Activated T-helper 2 cell treated with anti-CD3 and anti-CD28 coated beads, Interferon-gamma antibody, Interleukin-2, Interleukin-4, amounts not matched to agents 10 μg/mL and 5 μg/mL and 100 μg/mL, durations not matched to agents 14 hours and 24 hours and 36 hours (primary cell): ENCODE data around the gene PLEKHG2. TPM values are rescaled to one million over a fixed set of nuclear protein-coding genes. Genes with fewer than 3 reads are reported as not detected.
"Not testable (repeated sequence)": the region's sequence is repeated elsewhere in the genome, so short reads cannot be mapped to it uniquely, and the experiment has no call there.

Experiments
- DNase-seq: peaks from one replicate; pipeline ENCODE4 v3.0.0; 2021; ENCODE audit warnings: low spot score
- H3K27ac Mint-ChIP-seq: one replicate; pipeline ENCODE4 v1.8.0; 2021; ENCODE audit warnings: mixed read lengths
- H3K27me3 Mint-ChIP-seq: one replicate; pipeline ENCODE4 v1.8.0; 2021; ENCODE audit warnings: low read depth, mixed read lengths
- H3K36me3 Mint-ChIP-seq: one replicate; pipeline ENCODE4 v1.8.0; 2021; ENCODE audit warnings: low read depth, mixed read lengths
- H3K4me1 Mint-ChIP-seq: one replicate; pipeline ENCODE4 v1.8.0; 2021; ENCODE audit warnings: low read depth, mixed read lengths
- H3K4me3 Mint-ChIP-seq: one replicate; pipeline ENCODE4 v1.8.0; 2021; ENCODE audit warnings: low read depth, mild to moderate bottlenecking, moderate library complexity, mixed read lengths
- H3K9me3 Mint-ChIP-seq: one replicate; pipeline ENCODE4 v1.8.0; 2021; ENCODE audit warnings: mixed read lengths
- intact Hi-C: fragments of 100-400 bp; cut with micrococcal nuclease; formaldehyde crosslinking; loops from one replicate; pipeline ENCODE4 v1.15.1; 2023
- total RNA-seq: library from RNA; stranded (reverse); gene quantifications from 2 replicates; pipeline ENCODE4 v1.2.3, GENCODE V29; 2022

The PLEKHG2 gene
- total RNA-seq, 1 donor from 2014 or later, result 49.8 TPM

DNA sequence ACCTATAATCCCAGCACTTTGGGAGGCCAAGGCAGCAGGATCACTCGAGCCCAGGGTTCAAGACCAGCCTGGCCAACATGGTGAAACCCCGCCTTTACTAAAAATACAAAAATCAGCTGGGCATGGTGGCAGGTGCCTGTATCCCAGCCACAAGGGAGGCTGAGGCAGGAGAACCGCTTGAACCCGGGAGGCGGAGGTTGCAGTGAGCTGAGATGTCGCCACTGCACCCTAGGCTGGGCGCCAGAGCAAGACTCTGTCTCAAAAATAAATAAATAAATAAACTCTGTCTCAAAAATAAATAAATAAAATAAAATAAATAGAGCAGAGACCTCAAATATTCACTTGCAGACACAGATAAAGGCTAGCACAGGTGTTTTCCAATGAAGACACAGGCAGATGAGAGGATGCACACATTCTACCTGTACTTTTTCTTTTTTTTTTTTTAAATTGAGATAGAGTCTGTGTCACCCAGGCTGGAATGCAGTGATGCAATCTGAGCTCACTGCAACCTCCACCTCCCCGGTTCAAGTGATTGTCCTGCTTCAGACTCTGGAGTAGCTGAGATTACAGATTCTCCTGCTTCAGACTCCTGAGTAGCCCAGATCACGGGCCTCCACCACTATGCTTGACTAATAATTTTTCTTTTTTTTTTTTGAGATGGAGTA, 25.9 kb downstream of the PLEKHG2 start:
- peaks cover 29% of the 10 kb centered on the region for H3K4me1 Mint-ChIP-seq
- H3K36me3 Mint-ChIP-seq, result peaks cover 24% of the 10 kb centered on the region
- DNase-seq, result no peak
- no peaks in the 10 kb centered on the region for H3K27me3 Mint-ChIP-seq
- no peaks in the 10 kb centered on the region for H3K9me3 Mint-ChIP-seq
- intact Hi-C loops, result no loop called here
- no peak overlapping the region for H3K27ac Mint-ChIP-seq
- H3K4me3 Mint-ChIP-seq, result no peak overlapping the region

DNA sequence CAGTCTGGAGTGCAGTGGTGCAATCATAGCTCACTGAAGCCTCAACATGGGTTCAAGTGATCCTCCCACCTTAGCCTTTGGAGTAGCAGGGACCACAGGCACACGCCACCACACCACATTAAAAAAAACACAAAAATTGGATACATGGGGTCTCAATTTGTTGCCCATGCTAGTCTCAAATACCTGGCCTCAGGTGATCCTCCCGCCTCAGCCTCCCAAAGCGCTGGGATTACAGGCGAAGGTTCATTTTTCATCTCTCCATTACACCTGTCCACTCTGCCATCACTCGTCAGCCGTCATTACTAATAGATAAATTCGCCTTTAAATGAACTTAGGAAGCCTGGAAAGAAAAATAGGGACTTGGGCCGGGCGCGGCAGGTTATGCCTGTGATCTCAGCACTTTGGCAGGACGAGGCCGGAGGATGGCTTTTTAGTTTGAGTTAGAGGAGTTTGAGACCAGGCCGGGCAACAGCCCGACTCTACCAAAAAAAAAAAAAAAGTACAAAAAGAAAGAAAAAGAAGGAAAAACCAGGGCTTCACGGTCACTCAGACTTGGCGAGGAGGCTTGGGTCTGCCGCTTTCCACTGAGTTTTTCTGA, 32.2 kb downstream of the PLEKHG2 start:
- Mint-ChIP-seq H3K27ac (peak overlapping the region; percentile 94), H3K4me1 (peaks cover 35% of the 10 kb centered on the region), H3K36me3 (peaks cover 40% of the 10 kb centered on the region), H3K4me3 (peak overlapping the region; percentile 95), H3K27me3 (no peaks in the 10 kb centered on the region), H3K9me3 (no peaks in the 10 kb centered on the region)
- no peak for DNase-seq
- intact Hi-C loops, result loop anchor here (1.0 to 2.0 kb wide), 4 partner anchors 8 to 96 kb away; partner anchors contain the start of genes EID2 and TIMM50

DNA sequence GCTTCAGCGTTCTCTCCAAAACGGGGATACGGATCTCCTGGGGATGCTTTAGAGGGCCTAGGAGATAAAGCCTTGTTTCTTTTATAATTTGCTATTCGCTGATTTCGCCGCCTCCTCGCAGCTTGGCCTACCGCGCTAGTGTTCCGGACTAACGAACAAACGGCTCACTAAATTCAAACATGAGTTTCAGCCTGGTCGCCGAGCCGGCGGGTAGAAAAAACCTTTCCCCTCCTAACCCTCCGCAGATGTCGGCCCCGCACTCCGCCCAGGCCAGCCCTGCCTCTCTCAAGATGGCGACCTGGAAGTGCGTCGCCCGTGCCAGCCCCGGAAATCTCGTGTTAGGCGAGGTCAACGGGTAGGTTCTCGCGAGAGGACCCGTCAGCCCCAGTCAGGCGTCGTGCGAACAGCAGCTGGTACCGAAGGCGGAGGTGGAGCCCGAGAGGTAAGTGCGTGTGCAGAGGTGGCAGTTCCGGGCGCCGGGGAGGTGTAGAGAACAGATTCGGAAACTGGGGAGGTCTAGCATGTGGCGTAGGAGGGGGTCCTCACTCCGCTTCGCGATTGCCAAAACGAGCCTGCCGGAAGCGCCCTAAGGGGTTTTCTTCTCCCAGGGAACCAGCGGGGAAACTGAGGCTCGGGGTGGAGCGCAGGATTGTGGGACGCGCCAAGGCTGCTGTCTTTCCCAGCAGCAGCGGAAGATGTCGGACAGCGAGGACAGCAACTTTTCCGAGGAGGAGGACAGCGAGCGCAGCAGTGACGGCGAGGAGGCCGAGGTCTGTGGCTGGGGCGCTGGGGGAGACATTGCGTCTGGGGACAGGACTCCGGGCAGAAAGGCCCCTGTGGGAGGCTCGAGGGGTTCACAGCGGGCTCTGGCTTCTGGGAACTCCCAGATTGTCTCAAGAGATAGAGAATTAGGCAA, 33.0 kb downstream of the PLEKHG2 start, which contains the start of gene SUPT5H:
Gene SUPT5H (plus strand): TSS at position 387 of the 916 bp plus-strand sequence. CDS start 309 bp downstream, at position 696.
- Mint-ChIP-seq H3K27me3 (no peaks in the 10 kb centered on the region), H3K4me3 (peak within 1 kb of the TSS; percentile 95), H3K4me1 (peaks cover 34% of the 10 kb centered on the region), H3K9me3 (no peaks in the 10 kb centered on the region), H3K27ac (peak within 1 kb of the TSS; percentile 94), H3K36me3 (peaks cover 43% of the 10 kb centered on the region)
- intact Hi-C loops, result loop anchor here (1.0 to 2.0 kb wide), 4 partner anchors 9 to 95 kb away; partner anchors contain the start of genes EID2 and TIMM50
- DNase-seq, result peak; percentile 98

DNA sequence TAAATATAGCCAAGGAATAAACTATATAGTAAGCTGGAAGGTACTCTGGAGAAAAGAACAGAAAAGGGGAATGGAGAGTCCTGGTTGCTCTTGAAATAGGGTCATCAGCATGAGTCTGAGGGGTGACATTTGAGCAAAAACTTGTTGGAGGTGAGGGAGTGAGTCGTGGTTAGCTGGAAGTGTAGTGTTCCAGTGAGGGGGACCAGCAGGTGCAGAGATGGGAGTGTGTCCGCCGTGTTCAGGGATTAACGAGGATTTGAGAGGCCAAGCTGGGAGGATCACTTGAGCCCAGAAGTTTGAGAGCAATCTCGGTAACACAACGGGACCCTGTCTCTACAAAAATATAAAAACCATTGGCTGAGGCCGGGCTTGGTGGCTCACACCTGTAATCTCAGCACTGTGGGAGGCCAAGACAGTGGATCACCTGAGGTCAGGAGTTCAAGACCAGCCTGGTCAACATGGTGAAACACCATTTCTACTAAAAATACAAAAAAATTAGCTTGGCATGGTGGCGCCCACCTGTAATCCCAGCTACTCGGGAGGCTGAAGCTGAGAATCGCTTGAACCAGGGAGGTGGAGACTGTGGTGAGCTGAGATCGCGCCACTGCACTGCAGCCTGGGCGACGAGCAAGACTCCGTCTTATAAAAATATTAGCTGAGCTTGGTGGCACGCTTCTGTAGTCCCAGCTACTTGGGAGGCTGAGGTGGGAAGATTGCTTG, 34.1 kb downstream of the PLEKHG2 start:
- H3K27me3 Mint-ChIP-seq, result no peaks in the 10 kb centered on the region
- peaks cover 48% of the 10 kb centered on the region for H3K36me3 Mint-ChIP-seq
- DNase-seq, result no peak
- H3K9me3 Mint-ChIP-seq, result no peaks in the 10 kb centered on the region
- peak overlapping the region; percentile 94 for H3K27ac Mint-ChIP-seq
- H3K4me1 Mint-ChIP-seq, result peaks cover 35% of the 10 kb centered on the region
- intact Hi-C loops, result no loop called here
- H3K4me3 Mint-ChIP-seq, result peak overlapping the region; percentile 95

DNA sequence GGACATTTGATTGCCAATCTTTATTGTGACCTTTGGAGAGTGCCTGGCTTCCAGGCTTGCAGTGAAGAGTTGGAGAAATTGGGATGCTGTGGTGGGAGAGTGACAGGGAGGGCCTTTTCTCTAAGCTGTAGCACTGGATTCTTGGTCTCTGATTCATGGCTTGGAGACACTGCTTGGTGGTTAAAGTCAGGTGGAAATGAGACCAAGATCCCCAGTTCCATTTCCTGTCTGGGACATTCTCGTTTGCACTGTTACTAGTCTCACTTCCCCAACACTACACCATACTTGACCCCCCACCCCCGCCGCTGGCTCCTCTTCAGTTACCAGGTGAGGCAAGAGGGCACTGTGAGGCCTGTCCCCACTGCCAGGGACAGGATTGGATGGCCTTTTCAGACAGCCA, 35.8 kb downstream of the PLEKHG2 start:
- intact Hi-C loops, result no loop called here
- H3K9me3 Mint-ChIP-seq, result no peaks in the 10 kb centered on the region
- peak overlapping the region; percentile 95 for H3K4me3 Mint-ChIP-seq
- DNase-seq, result no peak
- H3K27ac Mint-ChIP-seq, result peak overlapping the region; percentile 90
- peaks cover 39% of the 10 kb centered on the region for H3K4me1 Mint-ChIP-seq
- no peaks in the 10 kb centered on the region for H3K27me3 Mint-ChIP-seq
- peaks cover 64% of the 10 kb centered on the region for H3K36me3 Mint-ChIP-seq

DNA sequence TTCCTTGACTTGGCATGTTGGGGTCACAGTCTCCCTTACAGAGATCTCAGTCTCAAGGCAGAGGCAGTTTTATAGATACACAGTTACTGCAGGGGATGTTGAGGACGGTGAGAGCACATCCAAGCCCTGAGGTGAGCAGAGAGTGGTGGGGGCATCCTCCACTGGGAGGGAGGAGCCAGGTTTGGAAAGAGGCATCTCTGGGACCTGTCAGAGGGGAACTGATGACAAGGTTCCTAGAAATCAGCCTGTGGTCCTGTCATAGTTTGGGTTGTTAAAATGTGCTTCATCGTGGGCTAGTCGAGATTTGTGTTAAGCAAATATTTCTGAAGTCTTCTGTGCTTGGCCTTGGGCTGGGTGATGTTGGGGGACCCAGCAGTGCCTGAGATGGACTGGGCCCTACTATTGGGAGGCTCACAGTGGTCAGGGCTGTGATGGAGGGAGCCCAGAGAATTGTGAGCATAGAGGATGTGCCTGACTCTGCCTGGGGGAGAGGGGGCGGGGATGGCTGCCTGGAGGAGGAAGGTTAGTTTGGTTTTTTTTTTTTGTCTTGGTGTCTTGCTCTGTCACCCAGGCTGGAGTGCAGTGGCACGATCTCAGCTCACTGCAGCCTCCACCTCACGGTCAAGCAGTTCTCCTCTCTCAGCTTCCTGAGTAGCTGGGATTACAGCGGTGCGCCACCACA, 36.8 kb downstream of the PLEKHG2 start:
- DNase-seq, result no peak
- Mint-ChIP-seq H3K36me3 (peaks cover 69% of the 10 kb centered on the region), H3K27ac (peak overlapping the region; percentile 92), H3K4me3 (peak overlapping the region; percentile 65), H3K4me1 (peaks cover 39% of the 10 kb centered on the region), H3K9me3 (no peaks in the 10 kb centered on the region), H3K27me3 (no peaks in the 10 kb centered on the region)
- intact Hi-C loops, result no loop called here

DNA sequence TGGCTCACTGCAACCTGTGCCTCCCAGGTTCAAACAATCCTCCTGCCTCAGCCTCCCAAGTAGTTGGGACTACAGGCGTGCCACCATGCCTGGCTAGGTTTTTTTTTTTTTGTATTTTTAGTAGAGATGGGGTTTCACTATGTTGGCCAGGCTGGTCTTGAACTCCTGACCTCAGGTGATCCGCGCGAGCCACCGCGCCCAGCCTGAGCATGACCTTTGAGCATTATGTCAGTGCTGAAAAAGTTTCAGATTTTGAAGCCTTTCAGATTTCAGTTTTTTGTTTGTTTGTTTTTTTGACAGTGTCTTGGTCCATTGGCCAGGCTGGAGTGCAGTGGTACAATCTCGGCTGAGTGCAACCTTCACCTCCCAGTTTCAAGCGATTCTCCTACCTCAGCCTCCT, 38.8 kb downstream of the PLEKHG2 start:
- intact Hi-C loops, H3K9me3 Mint-ChIP-seq, H3K27me3 Mint-ChIP-seq, DNase-seq, H3K27ac Mint-ChIP-seq, H3K4me3 Mint-ChIP-seq: not testable (repeated sequence)
- peaks cover 60% of the 10 kb centered on the region for H3K36me3 Mint-ChIP-seq
- peaks cover 36% of the 10 kb centered on the region for H3K4me1 Mint-ChIP-seq

DNA sequence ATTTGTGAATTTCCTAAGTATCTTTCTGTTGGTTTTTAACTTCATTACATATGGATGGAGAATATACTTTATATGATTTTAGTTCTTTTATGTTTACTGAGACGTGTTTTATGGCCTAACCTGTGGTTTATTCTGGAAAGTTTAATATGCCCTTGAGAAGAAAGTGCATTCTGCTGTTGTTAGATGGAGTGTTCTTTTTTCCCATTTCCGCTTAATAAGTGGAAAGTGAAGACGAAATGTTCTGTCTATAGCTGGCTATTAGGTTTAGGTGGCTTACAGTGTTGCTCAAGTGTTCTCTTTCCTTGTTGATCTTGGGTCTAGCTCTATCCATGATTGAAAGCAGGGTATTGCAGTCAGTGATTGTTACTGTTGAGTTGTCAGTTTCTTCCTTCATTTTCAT, 50.9 kb downstream of the PLEKHG2 start:
- peak overlapping the region; percentile 40 for H3K27ac Mint-ChIP-seq
- peaks cover 74% of the 10 kb centered on the region for H3K36me3 Mint-ChIP-seq
- intact Hi-C loops, result no loop called here

DNA sequence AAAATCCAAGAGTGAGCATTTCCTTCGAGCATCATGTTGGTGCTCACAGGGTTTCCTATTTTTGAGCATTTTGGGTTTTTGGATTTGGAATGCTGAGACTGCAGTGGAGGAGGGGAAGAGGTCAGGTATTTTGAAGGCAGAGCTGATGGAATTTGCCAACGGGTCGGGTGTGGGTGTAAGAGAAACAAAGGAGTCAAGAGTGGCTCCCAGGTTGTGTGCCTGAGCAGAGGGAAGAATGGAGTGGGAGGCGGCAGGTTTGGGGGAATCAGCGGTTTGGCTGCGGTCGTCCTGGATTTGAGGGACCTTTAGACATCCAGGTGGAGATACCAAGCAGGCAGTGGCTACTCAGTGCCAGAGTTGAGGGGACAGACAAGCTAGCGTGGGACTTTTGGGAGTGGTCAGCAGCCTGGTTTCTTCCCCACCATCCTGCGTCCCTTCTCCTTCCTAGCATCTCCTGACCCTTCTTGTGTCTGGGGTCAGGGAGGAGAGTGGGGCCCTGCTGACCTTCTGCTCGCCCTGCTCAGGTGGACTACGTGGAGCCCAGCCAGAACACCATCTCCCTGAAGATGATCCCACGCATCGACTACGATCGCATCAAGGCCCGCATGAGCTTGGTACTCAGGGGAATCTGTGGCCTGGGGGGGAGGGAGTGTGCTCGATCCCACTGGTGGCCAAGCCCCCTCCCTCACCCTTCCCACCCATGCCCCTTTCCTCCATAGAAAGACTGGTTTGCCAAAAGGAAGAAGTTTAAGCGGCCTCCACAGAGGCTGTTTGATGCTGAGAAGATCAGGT, 53.7 kb downstream of the PLEKHG2 start:
- peaks cover 79% of the 10 kb centered on the region for H3K36me3 Mint-ChIP-seq
- intact Hi-C loops, result no loop called here
- no peaks in the 10 kb centered on the region for H3K27me3 Mint-ChIP-seq
- peaks cover 8% of the 10 kb centered on the region for H3K4me1 Mint-ChIP-seq
- no peaks in the 10 kb centered on the region for H3K9me3 Mint-ChIP-seq
- DNase-seq, result no peak
- H3K27ac Mint-ChIP-seq, result no peak overlapping the region
- no peak overlapping the region for H3K4me3 Mint-ChIP-seq

More for the DNA sequence above, 50.9 kb downstream of the PLEKHG2 start:
- H3K4me1 Mint-ChIP-seq, result no peaks in the 10 kb centered on the region
- H3K27me3 Mint-ChIP-seq, result no peaks in the 10 kb centered on the region
- DNase-seq, result no peak
- no peak overlapping the region for H3K4me3 Mint-ChIP-seq
- H3K9me3 Mint-ChIP-seq, result no peaks in the 10 kb centered on the region

DNA sequence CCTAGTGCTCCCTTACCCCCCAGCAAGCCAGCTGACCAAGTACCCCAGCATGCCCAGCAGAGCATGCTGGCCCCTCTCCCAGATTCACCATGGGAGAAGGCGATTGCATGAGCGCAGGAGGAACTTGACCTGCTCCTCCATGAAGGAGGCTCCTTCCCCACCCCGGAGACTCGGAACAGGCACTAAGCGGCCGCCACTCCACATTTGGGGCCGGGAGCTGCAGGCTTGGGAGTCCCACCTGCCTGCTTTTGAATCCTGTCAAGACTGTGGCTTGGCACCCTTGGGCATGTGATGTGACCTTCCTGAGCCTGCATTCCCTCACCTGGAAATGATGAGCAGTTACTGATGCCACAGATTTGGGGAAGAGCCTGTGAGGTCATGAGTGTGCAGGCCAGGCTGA, 55.5 kb downstream of the PLEKHG2 start:
- no peak overlapping the region for H3K27ac Mint-ChIP-seq
- no peak overlapping the region for H3K4me3 Mint-ChIP-seq
- H3K36me3 Mint-ChIP-seq, result peaks cover 85% of the 10 kb centered on the region
- peaks cover 13% of the 10 kb centered on the region for H3K4me1 Mint-ChIP-seq
- no peak for DNase-seq
- H3K27me3 Mint-ChIP-seq, result no peaks in the 10 kb centered on the region
- intact Hi-C loops, result no loop called here
- H3K9me3 Mint-ChIP-seq, result no peaks in the 10 kb centered on the region

DNA sequence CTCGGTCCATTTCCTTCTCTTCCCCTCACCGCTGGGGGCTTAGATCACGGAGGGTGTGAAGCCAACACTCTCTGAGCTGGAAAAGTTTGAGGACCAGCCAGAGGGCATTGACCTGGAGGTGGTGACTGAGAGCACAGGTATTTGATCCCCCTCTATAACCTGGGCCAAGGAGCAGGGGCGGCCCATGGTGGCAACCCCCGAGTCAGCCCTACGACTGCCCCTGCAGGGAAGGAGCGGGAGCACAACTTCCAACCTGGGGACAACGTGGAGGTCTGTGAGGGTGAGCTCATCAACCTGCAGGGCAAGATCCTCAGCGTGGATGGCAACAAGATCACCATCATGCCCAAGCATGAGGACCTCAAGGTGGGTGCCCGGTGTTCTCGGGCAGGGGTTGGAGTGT, 56.6 kb downstream of the PLEKHG2 start:
- H3K4me1 Mint-ChIP-seq, result peaks cover 13% of the 10 kb centered on the region
- intact Hi-C loops, result no loop called here
- no peak for DNase-seq
- H3K27me3 Mint-ChIP-seq, result no peaks in the 10 kb centered on the region
- H3K27ac Mint-ChIP-seq, result no peak overlapping the region
- H3K36me3 Mint-ChIP-seq, result peaks cover 81% of the 10 kb centered on the region
- no peak overlapping the region for H3K4me3 Mint-ChIP-seq
- no peaks in the 10 kb centered on the region for H3K9me3 Mint-ChIP-seq
